Common myeloid progenitor, CD34-positive (primary cell): ENCODE results near the gene LCN12.
A peak's percentile ranks its signal among the peaks of the same experiment; 100 is the strongest.

Experiments
- CTCF ChIA-PET: fragments of 350-600 bp; sonication (Branson Sonifier 250); formaldehyde crosslinking; loops from one replicate; lab custom pipeline; 2021; ENCODE audit warnings: antibody characterized with exemption; lab: Charles Lee
- POLR2A ChIA-PET: fragments of 350-600 bp; sonication (Branson Sonifier 250); formaldehyde crosslinking; loops from one replicate; lab custom pipeline; 2021; ENCODE audit warnings: antibody characterized with exemption; lab: Charles Lee
- DNase-seq, 3 donors: peaks; one replicate each; pipeline versions ENCODE4 v3.0.0 to v3.0.0-alpha.2; 2013
- H3K27ac ChIP-seq, 2 experiments: 1 replicate in 1 of 2; 2 replicates in 1 of 2; pipeline ENCODE4 v1.7.0; 2013; ENCODE audit warnings: inconsistent platforms in 2 of 2, low read length in 2 of 2, mild to moderate bottlenecking in 2 of 2, low read depth in 1 of 2, moderate library complexity in 1 of 2; ENCODE audit not compliant: severe bottlenecking in 2 of 2, insufficient read depth in 1 of 2, poor library complexity in 1 of 2
- H3K27me3 ChIP-seq, 5 experiments: replicated peaks in 2 of 5; 1 replicate in 3 of 5; 2 replicates in 2 of 5; pipeline versions ENCODE4 v1.6.1 to v1.7.0; 2013; ENCODE audit warnings: low read length in 4 of 5, mild to moderate bottlenecking in 2 of 5, moderate library complexity in 2 of 5, inconsistent platforms in 1 of 5; ENCODE audit not compliant: insufficient read depth in 5 of 5, control insufficient read depth in 4 of 5
- H3K36me3 ChIP-seq, 4 experiments: 1 replicate in 2 of 4; 2 replicates in 2 of 4; pipeline versions ENCODE4 v1.6.1 to v1.7.0; 2013; ENCODE audit warnings: low read length in 3 of 4, control low read depth in 1 of 4, mild to moderate bottlenecking in 1 of 4; ENCODE audit not compliant: control insufficient read depth in 4 of 4, insufficient read depth in 4 of 4
- H3K4me1 ChIP-seq, 4 experiments: 1 replicate in 3 of 4; 2 replicates in 1 of 4; pipeline versions ENCODE4 v1.6.1 to v1.7.1; 2013; ENCODE audit warnings: low read length in 3 of 4, mild to moderate bottlenecking in 3 of 4, control low read depth in 1 of 4, inconsistent platforms in 1 of 4, moderate library complexity in 1 of 4; ENCODE audit not compliant: control insufficient read depth in 4 of 4, insufficient read depth in 4 of 4; ENCODE audit errors: control extremely low read depth in 1 of 4
- H3K4me3 ChIP-seq, 7 experiments: 1 replicate in 4 of 7; 2 replicates in 3 of 7; pipeline versions ENCODE4 v1.5.1 to v1.7.0; 2013; ENCODE audit warnings: mild to moderate bottlenecking in 7 of 7, low read length in 6 of 7, moderate library complexity in 6 of 7, inconsistent platforms in 2 of 7, low read depth in 2 of 7, control low read depth in 1 of 7; ENCODE audit not compliant: insufficient read depth in 4 of 7, control insufficient read depth in 1 of 7; ENCODE audit errors: extremely low read depth in 1 of 7
- H3K9me3 ChIP-seq, 5 experiments: 1 replicate in 4 of 5; 2 replicates in 1 of 5; pipeline versions ENCODE4 v1.6.1 to v1.7.1; 2013; ENCODE audit warnings: low read length in 4 of 5, mild to moderate bottlenecking in 2 of 5, inconsistent platforms in 1 of 5, low read depth in 1 of 5, moderate library complexity in 1 of 5; ENCODE audit not compliant: control insufficient read depth in 4 of 5, insufficient read depth in 2 of 5; ENCODE audit errors: control extremely low read depth in 1 of 5
- WGBS: methylation state at CpG from one replicate; pipeline ENCODE4 v1.1.5; 2013; ENCODE audit not compliant: insufficient coverage; 5-methylcytosine and 5-hydroxymethylcytosine counted together

Gene LCN12

DNA sequence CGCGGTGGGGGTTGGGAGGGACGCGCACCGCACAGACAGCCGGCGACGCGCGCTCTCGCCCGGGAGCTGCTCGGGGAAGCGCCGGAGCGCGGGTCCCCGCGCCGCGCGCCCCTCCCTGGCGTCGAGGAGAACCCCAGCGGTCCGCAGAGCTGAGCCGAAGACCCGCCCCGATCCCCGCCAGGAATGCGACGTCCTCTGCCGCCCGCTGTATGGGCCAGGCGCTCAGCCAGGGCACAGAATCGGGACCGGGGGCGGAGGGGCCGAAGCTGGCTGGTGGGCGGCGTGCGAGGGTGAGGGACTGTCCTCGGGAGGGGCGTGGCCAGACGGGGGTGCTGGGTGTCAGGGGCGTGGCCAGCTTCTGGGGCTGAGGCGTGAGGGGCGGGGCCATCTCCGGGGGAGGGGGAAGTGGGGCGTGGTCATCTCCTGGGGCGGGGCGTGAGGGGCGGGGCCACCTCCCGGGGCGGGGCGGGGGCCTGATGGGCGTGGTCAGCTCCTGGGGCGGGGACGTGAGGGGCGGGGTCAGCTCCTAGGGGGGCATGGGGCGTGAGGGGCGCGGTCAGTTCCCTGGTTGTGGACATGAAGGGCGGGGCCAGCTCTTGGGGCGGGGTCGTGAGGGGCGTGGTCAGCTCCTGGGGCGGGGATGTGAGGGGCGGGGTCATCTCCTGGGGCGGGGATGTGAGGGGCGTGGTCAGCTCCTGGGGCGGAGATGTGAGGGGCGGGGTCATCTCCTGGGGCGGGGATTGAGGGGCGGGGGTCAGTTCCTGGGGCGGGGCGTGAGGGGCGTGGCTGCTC lies 26.2 kb downstream of the LCN12 start:
- H3K27me3 ChIP-seq, result peaks cover 0 to 17% (median 4%) of the 10 kb centered on the region in 5 experiments
- peak overlapping the region in 4 of 7 experiments; percentile 19 to 64 (median 46) for H3K4me3 ChIP-seq
- no peaks in the 10 kb centered on the region for H3K36me3 ChIP-seq
- ChIA-PET CTCF (interaction anchor here (1.0 to 5.7 kb wide), 3 partner anchors 9 to 57 kb away, joined by 3 to 28 read pairs (median 17); no protein-coding TSS in a partner anchor), POLR2A (interaction anchor here (1.1 kb wide), 1 partner anchor 15 kb away, joined by 3 read pairs; no protein-coding TSS in a partner anchor)
- 1% methylated on average over 45 of the region's 78 CpGs for WGBS
- no peaks in the 10 kb centered on the region for H3K9me3 ChIP-seq
- peak; percentile 43 to 59 (median 55) for DNase-seq
- peaks cover 0 to 41% (median 36%) of the 10 kb centered on the region in 4 experiments for H3K4me1 ChIP-seq
- H3K27ac ChIP-seq, result no peak overlapping the region

DNA sequence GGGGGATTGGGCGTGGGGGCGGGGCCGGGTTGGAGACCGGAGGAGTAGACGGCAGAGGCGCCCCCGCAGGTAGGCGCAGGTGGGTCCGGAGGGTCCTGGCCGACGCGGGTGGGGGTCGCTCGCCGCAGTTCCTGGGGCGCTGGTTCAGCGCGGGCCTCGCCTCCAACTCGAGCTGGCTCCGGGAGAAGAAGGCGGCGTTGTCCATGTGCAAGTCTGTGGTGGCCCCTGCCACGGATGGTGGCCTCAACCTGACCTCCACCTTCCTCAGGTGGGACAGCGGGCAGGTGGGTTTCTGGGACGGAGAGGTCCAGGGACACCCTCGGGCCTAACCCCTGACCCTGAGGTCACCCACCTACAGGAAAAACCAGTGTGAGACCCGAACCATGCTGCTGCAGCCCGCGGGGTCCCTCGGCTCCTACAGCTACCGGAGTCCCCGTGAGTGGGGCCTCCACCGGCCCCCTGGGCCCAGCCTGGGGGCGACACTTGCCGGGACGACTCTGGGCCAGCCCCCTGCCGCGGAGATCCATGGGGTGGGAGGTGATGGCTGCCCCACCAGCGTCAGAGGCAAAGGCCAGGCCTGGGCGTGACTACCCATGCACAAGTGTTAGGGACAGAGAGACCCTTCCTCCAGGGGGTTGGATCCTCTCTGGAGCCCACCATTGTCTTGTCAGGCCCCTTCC lies 26.9 kb downstream of the LCN12 start:
- Histone ChIP-seq H3K4me1 (peaks cover 0 to 41% (median 36%) of the 10 kb centered on the region in 4 experiments), H3K36me3 (no peaks in the 10 kb centered on the region), H3K4me3 (no peak overlapping the region), H3K27me3 (peaks cover 0 to 24% (median 4%) of the 10 kb centered on the region in 5 experiments), H3K9me3 (no peaks in the 10 kb centered on the region), H3K27ac (no peak overlapping the region)
- WGBS, result 65% methylated on average over 28 of the region's 41 CpGs
- ChIA-PET CTCF (interaction anchor here (1.0 to 5.7 kb wide), 3 partner anchors 8 to 56 kb away, joined by 3 to 28 read pairs (median 17); no protein-coding TSS in a partner anchor), POLR2A (interaction anchor here (1.1 kb wide), 1 partner anchor 14 kb away, joined by 3 read pairs; no protein-coding TSS in a partner anchor)
- no peak for DNase-seq

DNA sequence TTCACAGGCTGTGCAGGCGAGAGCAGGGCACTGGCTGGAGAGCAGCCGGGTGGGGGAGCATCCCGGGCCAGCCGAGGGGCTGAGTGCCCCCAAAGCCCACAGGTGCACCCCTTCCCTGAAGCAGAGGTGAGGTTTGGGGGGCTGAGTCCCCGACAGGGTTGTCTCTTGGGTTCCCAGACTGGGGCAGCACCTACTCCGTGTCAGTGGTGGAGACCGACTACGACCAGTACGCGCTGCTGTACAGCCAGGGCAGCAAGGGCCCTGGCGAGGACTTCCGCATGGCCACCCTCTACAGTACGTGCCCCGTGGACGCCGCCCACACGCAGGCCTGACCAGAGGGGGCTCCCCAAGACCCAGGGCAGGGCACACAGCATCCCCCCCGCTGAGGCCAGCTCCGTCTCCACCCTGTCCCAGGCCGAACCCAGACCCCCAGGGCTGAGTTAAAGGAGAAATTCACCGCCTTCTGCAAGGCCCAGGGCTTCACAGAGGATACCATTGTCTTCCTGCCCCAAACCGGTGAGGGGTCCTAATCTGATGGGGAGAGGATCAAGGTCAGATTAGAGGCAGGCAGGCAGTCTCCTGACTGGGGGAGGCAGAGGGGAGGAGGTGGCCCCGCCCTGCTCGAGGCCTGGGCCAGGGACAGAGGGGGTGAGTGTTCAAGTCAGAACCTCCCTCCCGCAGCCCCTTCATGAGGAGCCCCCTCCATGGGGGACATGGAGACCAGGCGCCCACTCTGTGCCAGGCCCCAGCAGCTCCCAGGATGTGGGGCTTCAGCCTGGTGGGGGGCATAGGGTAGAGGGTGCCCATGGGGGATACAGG lies 27.9 kb downstream of the LCN12 start:
- no peak for DNase-seq
- POLR2A ChIA-PET, result no interaction called here
- H3K4me3 ChIP-seq, result no peak overlapping the region
- 91% methylated on average over 25 of the region's 26 CpGs for WGBS
- H3K36me3 ChIP-seq, result no peaks in the 10 kb centered on the region
- peaks cover 0 to 42% (median 37%) of the 10 kb centered on the region in 4 experiments for H3K4me1 ChIP-seq
- no peaks in the 10 kb centered on the region for H3K9me3 ChIP-seq
- no peak overlapping the region for H3K27ac ChIP-seq
- CTCF ChIA-PET, result no interaction called here
- H3K27me3 ChIP-seq, result peaks cover 0 to 34% (median 8%) of the 10 kb centered on the region in 5 experiments

DNA sequence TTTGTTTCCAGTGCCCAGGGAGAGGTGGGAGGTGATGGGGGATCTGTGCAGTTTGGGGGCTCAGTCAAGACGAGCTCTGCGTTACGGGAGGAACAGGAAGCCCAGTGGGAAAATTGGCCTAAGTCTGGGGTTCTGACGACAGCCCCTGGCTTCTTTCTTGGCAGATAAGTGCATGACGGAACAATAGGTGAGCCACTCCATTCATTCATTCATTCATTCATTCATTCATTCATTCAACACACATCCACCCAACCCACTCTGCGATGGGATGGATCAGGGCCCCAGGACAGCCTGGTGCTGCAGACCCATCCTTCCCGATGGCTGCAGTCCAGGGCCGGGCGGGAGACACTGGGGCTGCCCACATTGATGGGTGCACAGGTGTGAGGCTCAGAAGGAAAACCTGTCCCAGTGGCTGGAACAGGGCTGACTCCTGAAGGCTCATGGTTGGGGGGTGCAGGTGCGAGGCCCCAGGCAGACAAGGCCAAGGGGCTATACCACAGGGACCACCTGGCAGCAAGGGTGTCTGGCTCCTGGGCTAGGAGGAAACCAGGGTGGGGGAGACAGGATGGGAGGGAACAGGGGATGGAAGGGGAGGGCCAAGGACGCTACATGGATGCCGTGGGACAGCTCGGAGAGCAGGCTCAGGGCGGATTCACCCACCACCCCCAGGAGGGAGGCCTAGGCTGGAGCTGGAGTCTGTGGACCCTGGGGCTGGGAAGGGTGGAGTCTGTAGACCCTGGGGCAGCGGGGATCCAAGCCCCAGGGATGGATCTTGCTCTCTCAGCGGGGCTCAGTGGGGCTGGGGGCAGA lies 28.8 kb downstream of the LCN12 start:
- Histone ChIP-seq H3K4me1 (peaks cover 0 to 41% (median 33%) of the 10 kb centered on the region in 4 experiments), H3K36me3 (no peaks in the 10 kb centered on the region), H3K9me3 (no peaks in the 10 kb centered on the region), H3K27me3 (peaks cover 0 to 43% (median 8%) of the 10 kb centered on the region in 5 experiments), H3K27ac (no peak overlapping the region), H3K4me3 (no peak overlapping the region)
- 98% methylated on average over 7 of the region's 16 CpGs for WGBS
- POLR2A ChIA-PET, result no interaction called here
- no peak for DNase-seq
- CTCF ChIA-PET, result interaction anchor here (0.9 to 1.6 kb wide), 2 partner anchors 12 to 66 kb away, joined by 3 read pairs; partner anchors contain the start of gene PAXX

DNA sequence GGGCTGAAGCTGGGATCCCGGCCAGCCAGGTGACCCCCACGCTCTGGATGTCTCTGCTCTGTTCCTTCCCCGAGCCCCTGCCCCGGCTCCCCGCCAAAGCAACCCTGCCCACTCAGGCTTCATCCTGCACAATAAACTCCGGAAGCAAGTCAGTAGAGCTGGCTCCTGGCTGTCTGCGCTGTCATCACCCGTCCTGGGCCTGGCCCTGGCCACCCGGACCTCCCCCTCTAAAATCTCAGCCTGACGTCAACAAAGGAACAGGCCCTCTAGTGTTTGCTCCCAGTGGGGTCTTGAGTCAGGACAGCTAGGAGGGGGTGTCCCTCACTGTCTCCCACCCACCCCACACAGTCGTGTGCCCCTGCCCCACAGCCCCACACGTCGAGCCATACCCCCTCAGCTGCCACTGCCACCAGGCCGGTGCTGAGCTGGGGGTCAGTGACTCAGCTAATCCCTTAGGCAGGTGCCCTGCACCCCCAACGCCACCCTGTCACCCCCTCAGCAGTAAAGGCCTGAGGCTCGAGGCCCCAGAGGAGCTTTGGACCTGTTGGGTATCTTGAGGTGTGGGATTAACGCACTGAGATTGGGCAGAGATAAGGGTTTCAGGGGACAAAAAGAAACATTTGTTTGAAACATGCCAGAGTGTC lies 29.6 kb downstream of the LCN12 start:
- WGBS, result 86% methylated on average over 11 of the region's 17 CpGs
- CTCF ChIA-PET, result interaction anchor here (0.9 to 1.6 kb wide), 4 partner anchors 11 to 65 kb away, joined by 3 to 4 read pairs (median 3); partner anchors contain the start of gene PAXX
- no peak overlapping the region for H3K27ac ChIP-seq

More for the DNA sequence above, 29.6 kb downstream of the LCN12 start:
- H3K9me3 ChIP-seq, result no peaks in the 10 kb centered on the region
- peaks cover 0 to 36% (median 25%) of the 10 kb centered on the region in 4 experiments for H3K4me1 ChIP-seq
- H3K36me3 ChIP-seq, result no peaks in the 10 kb centered on the region
- peaks cover 0 to 50% (median 11%) of the 10 kb centered on the region in 5 experiments for H3K27me3 ChIP-seq
- peak in 1 of 3 donors; percentile 13 for DNase-seq
- no peak overlapping the region for H3K4me3 ChIP-seq
- POLR2A ChIA-PET, result no interaction called here
